K562 (cell line): ENCODE data around the gene GPR55. TPM values are rescaled to one million over a fixed set of nuclear protein-coding genes. Genes with fewer than 3 reads are reported as not detected.

Source experiments
- ARID1B ChIP-seq: fragments of 450-650 bp; IDR thresholded peaks from 2 replicates; pipeline ENCODE4 v1.6.1; 2016; ENCODE audit warnings: antibody characterized with exemption, mild to moderate bottlenecking, inconsistent platforms
- BCL6 ChIP-seq: fragments of 250-450 bp; sonication (Bioruptor Pico); IDR thresholded peaks from 2 replicates; pipeline ENCODE4 v1.4.0; 2020
- CBFA2T3 ChIP-seq: fragments of 450-650 bp; IDR thresholded peaks from 2 replicates; pipeline ENCODE4 v1.6.1; 2017
- GATA2 ChIP-seq: sonication (generic); formaldehyde crosslinking; IDR thresholded peaks from 2 replicates; pipeline ENCODE4 v1.4.0; 2020; ENCODE audit warnings: mild to moderate bottlenecking, missing genetic modification reagents
- KAT2B ChIP-seq: IDR thresholded peaks from one replicate; pipeline ENCODE4 v1.6.1; 2012; ENCODE audit warnings: low read depth, mild to moderate bottlenecking, control low read depth, inconsistent platforms, low read length, moderate library complexity
- KLF16 ChIP-seq: IDR thresholded peaks from 2 replicates; pipeline ENCODE4 v1.6.1; 2016; ENCODE audit warnings: antibody characterized with exemption
- NFE2 ChIP-seq: IDR thresholded peaks from 2 replicates; pipeline ENCODE4 v1.6.1; 2014; ENCODE audit warnings: antibody characterized with exemption, low read depth
- NFIC ChIP-seq: fragments of 450-650 bp; IDR thresholded peaks from 2 replicates; pipeline ENCODE4 v1.6.1; 2017; ENCODE audit warnings: mild to moderate bottlenecking, inconsistent platforms
- PML ChIP-seq: IDR thresholded peaks from 2 replicates; pipeline ENCODE4 v1.6.1; 2012; ENCODE audit warnings: low read length, inconsistent platforms
- POLR2AphosphoS5 ChIP-seq: IDR thresholded peaks from 2 replicates; pipeline ENCODE4 v1.6.1; 2011; ENCODE audit warnings: mild to moderate bottlenecking, low read depth, low read length, moderate library complexity; ENCODE audit not compliant: control insufficient read depth, insufficient read depth
- RBFOX2 ChIP-seq: fragments of 200-400 bp; formaldehyde crosslinking; IDR thresholded peaks from 2 replicates; pipeline ENCODE4 v1.6.1; 2017; ENCODE audit warnings: low read depth, mild to moderate bottlenecking, low read length, moderate library complexity
- RCOR1 ChIP-seq, 2 experiments: IDR thresholded peaks; 2 replicates each; pipeline ENCODE4 v1.6.1; 2012; ENCODE audit warnings: low read depth in 2 of 2, low read length in 2 of 2, borderline replicate concordance in 1 of 2, improper control_type of control experiment in 1 of 2
- SOX6 ChIP-seq: fragments of 450-650 bp; IDR thresholded peaks from 2 replicates; pipeline ENCODE4 v1.6.1; 2014; ENCODE audit warnings: mild to moderate bottlenecking
- SP1 ChIP-seq: sonication (generic); formaldehyde crosslinking; IDR thresholded peaks from 2 replicates; pipeline ENCODE4 v1.8.1; 2022; ENCODE audit warnings: mild to moderate bottlenecking, missing genetic modification reagents
- TAF9B ChIP-seq: fragments of 450-650 bp; IDR thresholded peaks from 2 replicates; pipeline ENCODE4 v1.6.1; 2018; ENCODE audit warnings: mild to moderate bottlenecking; ENCODE audit not compliant: partially characterized antibody
- TCF3 ChIP-seq: sonication (generic); formaldehyde crosslinking; IDR thresholded peaks from 2 replicates; pipeline ENCODE4 v1.4.0; 2020; ENCODE audit warnings: mild to moderate bottlenecking, missing genetic modification reagents
- ZBTB7A ChIP-seq: IDR thresholded peaks from 2 replicates; pipeline ENCODE4 v1.6.1; 2011; ENCODE audit warnings: low read depth, mild to moderate bottlenecking, low read length, moderate library complexity, borderline replicate concordance; ENCODE audit not compliant: control insufficient read depth
- ZNF408 ChIP-seq: fragments of 250-450 bp; sonication (Bioruptor Pico); IDR thresholded peaks from 2 replicates; pipeline ENCODE4 v1.4.0; 2020; ENCODE audit warnings: low read depth, mild to moderate bottlenecking, moderate library complexity
- ZNF431 ChIP-seq: sonication (generic); formaldehyde crosslinking; IDR thresholded peaks from 2 replicates; pipeline ENCODE4 v1.8.0; 2022; ENCODE audit warnings: mild to moderate bottlenecking, missing genetic modification reagents
- ZNF764 ChIP-seq: fragments of 250-450 bp; sonication (Bioruptor Pico); IDR thresholded peaks from 2 replicates; pipeline ENCODE4 v1.4.0; 2020; ENCODE audit warnings: low read depth, mild to moderate bottlenecking, moderate library complexity
- polyA plus RNA-seq, 8 experiments: library from polyadenylated mRNA; depleted of rRNA in 4 of 8; stranded (reverse) in 5 of 8; unstranded in 3 of 8; fragments of >200 nt; fragmentation: Nextera tagmentation in 2 of 8; fragmentation: Illumina TruSeq in 1 of 8; extraction: Ambion mirVana in 2 of 8; extraction: Trizol in 1 of 8; gene quantifications; 2 replicates each; pipeline versions ENCODE4 v1.2.1 to v1.2.3, GENCODE V29; 2011 to 2014; ENCODE audit warnings: inconsistent platforms in 1 of 8, missing spikeins in 1 of 8
- total RNA-seq, 7 experiments: library from RNA; depleted of rRNA in 6 of 7; stranded (reverse); fragments of >200 nt in 6 of 7; fragmentation: Illumina TruSeq in 2 of 7; extraction: Trizol in 2 of 7; gene quantifications; 2 replicates each; pipeline versions ENCODE4 v1.2.1 to v1.2.3, GENCODE V29; 2011 to 2021; ENCODE audit warnings: low replicate concordance in 1 of 7
- TF ChIP-seq, protein P1 (sequence below): fragments of 450-650 bp; formaldehyde crosslinking; IDR thresholded peaks from 2 replicates; pipeline ENCODE4 v1.4.0; 2020; ENCODE audit warnings: mild to moderate bottlenecking, mixed read lengths
- TF ChIP-seq, protein P2 (sequence below): sonication (generic); formaldehyde crosslinking; IDR thresholded peaks from 2 replicates; pipeline ENCODE4 v1.4.0; 2020; ENCODE audit warnings: mild to moderate bottlenecking, missing genetic modification reagents
- TF ChIP-seq, protein P3 (sequence below): fragments of 450-650 bp; IDR thresholded peaks from 2 replicates; pipeline ENCODE4 v1.6.1; 2018; ENCODE audit not compliant: partially characterized antibody

Gene GPR55
- total and polyA plus RNA-seq, 9 of the 15 experiments (the other 6 are each of a cell fraction or from before 2014, with no cell fraction given): 0.11 to 0.49 (median 0.27) TPM

DNA sequence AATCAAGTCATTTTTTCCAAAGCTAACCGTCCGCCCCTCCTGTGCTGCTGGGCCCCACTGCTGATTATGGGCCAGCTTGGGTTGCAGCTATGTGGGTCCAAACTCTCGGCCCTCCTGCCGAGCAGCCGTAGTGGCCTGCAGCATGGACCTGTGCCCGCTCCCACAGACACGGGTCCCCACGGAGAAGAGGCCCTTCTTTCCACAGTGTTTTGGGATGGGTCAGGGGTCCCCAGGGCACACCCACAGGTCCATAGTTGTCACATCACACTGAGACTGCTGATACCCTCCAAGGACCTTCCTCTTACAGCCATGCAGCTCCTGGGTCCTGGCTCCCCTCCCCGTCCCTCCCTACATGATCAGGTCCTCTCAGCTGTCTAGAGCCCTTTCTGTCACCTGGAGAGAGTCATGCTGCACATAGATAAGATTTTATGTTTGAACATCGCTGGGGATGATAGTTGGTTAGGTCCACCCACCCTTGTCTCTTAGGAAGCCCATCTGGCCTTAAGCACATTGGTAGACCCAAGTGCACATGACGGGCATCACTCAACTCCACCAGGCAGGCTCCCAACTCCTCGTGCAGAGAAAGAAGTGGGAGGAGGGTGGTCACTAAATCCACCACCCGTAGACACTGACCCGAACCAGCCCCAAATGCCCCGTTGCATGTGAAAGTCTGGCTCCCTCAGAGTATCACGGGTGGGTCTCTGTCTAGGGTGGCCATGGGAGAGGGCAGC is 17.5 kb downstream of the GPR55 start (continued):
- TF ChIP-seq POLR2AphosphoS5 (peak; percentile 88), TCF3 (CRISPR knock-in tag) (peak; percentile 85), KLF16 (peak; percentile 84), GATA2 (CRISPR knock-in tag) (peak; percentile 79), ZNF764 (CRISPR knock-in tag) (no peak), TAF9B (peak; percentile 69), NFE2 (0 out of 2 replicates have a peak, but pooled peaks have one; percentile 25), PML (peak; percentile 75; the same call in 1 of the 2 replicates), BCL6 (CRISPR knock-in tag) (no peak), SOX6 (peak; percentile 53; the same call in 1 of the 2 replicates), ARID1B (peak; percentile 87), SP1 (CRISPR knock-in tag) (peak; percentile 21; the same call in 1 of the 2 replicates), RCOR1 (IDR thresholded peaks at IDR 0.05; ENCODE audit: borderline replicate concordance in 1 of 2, low read depth in 2 of 2, low read length in 2 of 2) (peak in 1 of 2 experiments; percentile 75; a peak in 2 of 4 replicates), ZNF431 (no peak), KAT2B (no peak), ZBTB7A (peak; percentile 47; the same call in 1 of the 2 replicates), ZNF408 (CRISPR knock-in tag) (no peak), NFIC (peak; percentile 63; the same call in 1 of the 2 replicates), CBFA2T3 (peak; percentile 92), RBFOX2 (0 out of 2 replicates have a peak, but pooled peaks have one; percentile 21)
- TF ChIP-seq, protein P1, sequence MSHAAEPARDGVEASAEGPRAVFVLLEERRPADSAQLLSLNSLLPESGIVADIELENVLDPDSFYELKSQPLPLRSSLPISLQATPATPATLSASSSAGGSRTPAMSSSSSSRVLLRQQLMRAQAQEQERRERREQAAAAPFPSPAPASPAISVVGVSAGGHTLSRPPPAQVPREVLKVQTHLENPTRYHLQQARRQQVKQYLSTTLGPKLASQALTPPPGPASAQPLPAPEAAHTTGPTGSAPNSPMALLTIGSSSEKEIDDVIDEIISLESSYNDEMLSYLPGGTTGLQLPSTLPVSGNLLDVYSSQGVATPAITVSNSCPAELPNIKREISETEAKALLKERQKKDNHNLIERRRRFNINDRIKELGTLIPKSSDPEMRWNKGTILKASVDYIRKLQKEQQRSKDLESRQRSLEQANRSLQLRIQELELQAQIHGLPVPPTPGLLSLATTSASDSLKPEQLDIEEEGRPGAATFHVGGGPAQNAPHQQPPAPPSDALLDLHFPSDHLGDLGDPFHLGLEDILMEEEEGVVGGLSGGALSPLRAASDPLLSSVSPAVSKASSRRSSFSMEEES (CRISPR knock-in tag): no peak
- TF ChIP-seq, protein P2, sequence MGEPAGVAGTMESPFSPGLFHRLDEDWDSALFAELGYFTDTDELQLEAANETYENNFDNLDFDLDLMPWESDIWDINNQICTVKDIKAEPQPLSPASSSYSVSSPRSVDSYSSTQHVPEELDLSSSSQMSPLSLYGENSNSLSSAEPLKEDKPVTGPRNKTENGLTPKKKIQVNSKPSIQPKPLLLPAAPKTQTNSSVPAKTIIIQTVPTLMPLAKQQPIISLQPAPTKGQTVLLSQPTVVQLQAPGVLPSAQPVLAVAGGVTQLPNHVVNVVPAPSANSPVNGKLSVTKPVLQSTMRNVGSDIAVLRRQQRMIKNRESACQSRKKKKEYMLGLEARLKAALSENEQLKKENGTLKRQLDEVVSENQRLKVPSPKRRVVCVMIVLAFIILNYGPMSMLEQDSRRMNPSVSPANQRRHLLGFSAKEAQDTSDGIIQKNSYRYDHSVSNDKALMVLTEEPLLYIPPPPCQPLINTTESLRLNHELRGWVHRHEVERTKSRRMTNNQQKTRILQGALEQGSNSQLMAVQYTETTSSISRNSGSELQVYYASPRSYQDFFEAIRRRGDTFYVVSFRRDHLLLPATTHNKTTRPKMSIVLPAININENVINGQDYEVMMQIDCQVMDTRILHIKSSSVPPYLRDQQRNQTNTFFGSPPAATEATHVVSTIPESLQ (CRISPR knock-in tag): no peak
- TF ChIP-seq, protein P3, sequence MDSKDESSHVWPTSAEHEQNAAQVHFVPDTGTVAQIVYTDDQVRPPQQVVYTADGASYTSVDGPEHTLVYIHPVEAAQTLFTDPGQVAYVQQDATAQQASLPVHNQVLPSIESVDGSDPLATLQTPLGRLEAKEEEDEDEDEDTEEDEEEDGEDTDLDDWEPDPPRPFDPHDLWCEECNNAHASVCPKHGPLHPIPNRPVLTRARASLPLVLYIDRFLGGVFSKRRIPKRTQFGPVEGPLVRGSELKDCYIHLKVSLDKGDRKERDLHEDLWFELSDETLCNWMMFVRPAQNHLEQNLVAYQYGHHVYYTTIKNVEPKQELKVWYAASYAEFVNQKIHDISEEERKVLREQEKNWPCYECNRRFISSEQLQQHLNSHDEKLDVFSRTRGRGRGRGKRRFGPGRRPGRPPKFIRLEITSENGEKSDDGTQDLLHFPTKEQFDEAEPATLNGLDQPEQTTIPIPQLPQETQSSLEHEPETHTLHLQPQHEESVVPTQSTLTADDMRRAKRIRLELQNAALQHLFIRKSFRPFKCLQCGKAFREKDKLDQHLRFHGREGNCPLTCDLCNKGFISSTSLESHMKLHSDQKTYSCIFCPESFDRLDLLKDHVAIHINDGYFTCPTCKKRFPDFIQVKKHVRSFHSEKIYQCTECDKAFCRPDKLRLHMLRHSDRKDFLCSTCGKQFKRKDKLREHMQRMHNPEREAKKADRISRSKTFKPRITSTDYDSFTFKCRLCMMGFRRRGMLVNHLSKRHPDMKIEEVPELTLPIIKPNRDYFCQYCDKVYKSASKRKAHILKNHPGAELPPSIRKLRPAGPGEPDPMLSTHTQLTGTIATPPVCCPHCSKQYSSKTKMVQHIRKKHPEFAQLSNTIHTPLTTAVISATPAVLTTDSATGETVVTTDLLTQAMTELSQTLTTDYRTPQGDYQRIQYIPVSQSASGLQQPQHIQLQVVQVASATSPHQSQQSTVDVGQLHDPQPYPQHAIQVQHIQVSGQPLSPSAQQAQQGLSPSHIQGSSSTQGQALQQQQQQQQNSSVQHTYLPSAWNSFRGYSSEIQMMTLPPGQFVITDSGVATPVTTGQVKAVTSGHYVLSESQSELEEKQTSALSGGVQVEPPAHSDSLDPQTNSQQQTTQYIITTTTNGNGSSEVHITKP: peak; percentile 56
